IMR-90 (cell line): ENCODE results near the gene L3MBTL4. TPM values are rescaled to one million over a fixed set of nuclear protein-coding genes. Genes with fewer than 3 reads are reported as not detected.
A peak's percentile ranks its signal among the peaks of the same experiment; 100 is the strongest.

Experiments used
- ATAC-seq: fragments of 200-7000 bp; cut with Tn5 transposase; 2 replicates; pipeline ENCODE4 v1.9.1; 2020; ENCODE audit warnings: low read depth, mild to moderate bottlenecking, moderate library complexity
- BruUV-seq: library from RNA; stranded (reverse); fragments of 400-500 nt; replicated peaks from 2 replicates; lab custom pipeline; 2021; lab: Mats Ljungman, UMichigan
- CTCF ChIA-PET: fragments of 300-600 bp; formaldehyde crosslinking; extraction: SDS; loops from one replicate; lab custom pipeline; 2021; ENCODE audit warnings: antibody characterized with exemption; lab: Yijun Ruan, JAX
- POLR2A ChIA-PET: fragments of 300-600 bp; sonication (Branson Sonifier 250); formaldehyde crosslinking; loops from one replicate; lab custom pipeline; 2022; ENCODE audit warnings: antibody characterized with exemption; ENCODE audit not compliant: unreplicated experiment; lab: Charles Lee
- DNase-seq: peaks from one replicate; pipeline ENCODE4 v3.0.0; 2013
- H2AFZ ChIP-seq: replicated peaks from 2 replicates; pipeline ENCODE3; 2013; ENCODE audit warnings: low read length, mild to moderate bottlenecking; ENCODE audit not compliant: poor library complexity
- H2AK5ac ChIP-seq: 2 replicates; pipeline ENCODE4 v1.6.1; 2013; ENCODE audit warnings: low read depth, low read length, inconsistent platforms
- H2AK9ac ChIP-seq: replicated peaks from 2 replicates; pipeline ENCODE3; 2013; ENCODE audit warnings: mild to moderate bottlenecking, low read depth, low read length, moderate library complexity; ENCODE audit not compliant: poor library complexity
- H2BK120ac ChIP-seq: 2 replicates; pipeline ENCODE4 v1.6.1; 2013; ENCODE audit warnings: low read depth, low read length, inconsistent platforms
- H2BK15ac ChIP-seq: 3 replicates; pipeline ENCODE4 v1.6.1; 2013; ENCODE audit warnings: low read depth, low read length, inconsistent platforms
- H2BK20ac ChIP-seq: 2 replicates; pipeline ENCODE4 v1.6.1; 2013; ENCODE audit warnings: low read depth, mild to moderate bottlenecking, inconsistent platforms, low read length, moderate library complexity
- H2BK5ac ChIP-seq: 2 replicates; pipeline ENCODE4 v1.6.1; 2013; ENCODE audit warnings: mild to moderate bottlenecking, low read depth, low read length, inconsistent platforms; ENCODE audit not compliant: poor library complexity, severe bottlenecking
- H3K14ac ChIP-seq: replicated peaks from 2 replicates; pipeline ENCODE4 v1.6.1; 2013; ENCODE audit warnings: low read depth, low read length, inconsistent platforms
- H3K18ac ChIP-seq: 2 replicates; pipeline ENCODE4 v1.6.1; 2013; ENCODE audit warnings: low read depth, low read length, control low read depth
- H3K23ac ChIP-seq: 2 replicates; pipeline ENCODE4 v1.6.1; 2013; ENCODE audit warnings: low read depth, low read length, inconsistent platforms
- H3K27ac ChIP-seq: 2 replicates; pipeline ENCODE4 v1.5.1; 2013; ENCODE audit warnings: mild to moderate bottlenecking, control low read depth, low read length; ENCODE audit not compliant: insufficient read depth
- H3K27me3 ChIP-seq: 2 replicates; pipeline ENCODE4 v1.6.1; 2013; ENCODE audit warnings: low read length; ENCODE audit not compliant: control insufficient read depth, insufficient read depth
- H3K36me3 ChIP-seq: 2 replicates; pipeline ENCODE4 v1.6.1; 2013; ENCODE audit warnings: low read length, mixed read lengths; ENCODE audit not compliant: control insufficient read depth, insufficient read depth
- H3K4ac ChIP-seq: 2 replicates; pipeline ENCODE4 v1.6.1; 2013; ENCODE audit warnings: low read depth, low read length, inconsistent platforms
- H3K4me1 ChIP-seq: 2 replicates; pipeline ENCODE4 v1.6.1; 2013; ENCODE audit warnings: low read length, mixed read lengths; ENCODE audit not compliant: control insufficient read depth, insufficient read depth
- H3K4me2 ChIP-seq: 2 replicates; pipeline ENCODE4 v1.6.1; 2013; ENCODE audit warnings: low read depth, mild to moderate bottlenecking, control low read depth, low read length, moderate library complexity
- H3K4me3 ChIP-seq: 2 replicates; pipeline ENCODE4 v1.5.1; 2013; ENCODE audit warnings: low read depth, mild to moderate bottlenecking, control low read depth, low read length, moderate library complexity; ENCODE audit not compliant: insufficient read depth
- H3K56ac ChIP-seq: 2 replicates; pipeline ENCODE4 v1.6.1; 2013; ENCODE audit warnings: low read length, inconsistent platforms; ENCODE audit not compliant: insufficient read depth; ENCODE audit errors: extremely low read depth
- H3K79me1 ChIP-seq, 2 experiments: 2 replicates each; pipeline ENCODE4 v1.6.1; 2013; ENCODE audit warnings: low read length in 2 of 2, inconsistent platforms in 1 of 2, low read depth in 1 of 2
- H3K9ac ChIP-seq: 2 replicates; pipeline ENCODE4 v1.6.1; 2013; ENCODE audit warnings: low read depth, low read length, control low read depth
- H3K9me1 ChIP-seq: 2 replicates; pipeline ENCODE4 v1.6.1; 2013; ENCODE audit warnings: low read length, inconsistent platforms; ENCODE audit not compliant: insufficient read depth
- H3K9me3 ChIP-seq: 2 replicates; pipeline ENCODE4 v1.6.1; 2013; ENCODE audit warnings: low read length; ENCODE audit not compliant: control insufficient read depth, insufficient read depth
- H4K20me1 ChIP-seq: 2 replicates; pipeline ENCODE4 v1.6.1; 2013; ENCODE audit warnings: low read length, inconsistent platforms; ENCODE audit not compliant: insufficient read depth
- H4K5ac ChIP-seq: 2 replicates; pipeline ENCODE4 v1.6.1; 2013; ENCODE audit warnings: mild to moderate bottlenecking, low read depth, low read length, control low read depth
- H4K8ac ChIP-seq, 2 experiments: 2 replicates each; pipeline ENCODE4 v1.6.1; 2013; ENCODE audit warnings: low read depth in 2 of 2, low read length in 2 of 2, control low read depth in 1 of 2, inconsistent platforms in 1 of 2
- H4K91ac ChIP-seq: 2 replicates; pipeline ENCODE4 v1.6.1; 2013; ENCODE audit warnings: low read depth, low read length, inconsistent platforms; ENCODE audit not compliant: insufficient read depth
- BHLHE40 ChIP-seq: fragments of 150-350 bp; IDR thresholded peaks from 2 replicates; pipeline ENCODE4 v1.6.1; 2016; ENCODE audit warnings: mild to moderate bottlenecking, low read depth, low read length
- CEBPB ChIP-seq: IDR thresholded peaks from 2 replicates; pipeline ENCODE4 v1.6.1; 2012; ENCODE audit warnings: low read depth, low read length, improper control_type of control experiment
- CHD1 ChIP-seq: IDR thresholded peaks from 2 replicates; pipeline ENCODE4 v1.6.1; 2012; ENCODE audit warnings: low read depth, low read length, improper control_type of control experiment
- FOS ChIP-seq: fragments of 150-350 bp; IDR thresholded peaks from 2 replicates; pipeline ENCODE4 v1.6.1; 2016; ENCODE audit warnings: low read depth, low read length
- MAFK ChIP-seq: IDR thresholded peaks from 2 replicates; pipeline ENCODE4 v1.6.1; 2012; ENCODE audit warnings: low read depth, low read length, improper control_type of control experiment
- MAZ ChIP-seq: IDR thresholded peaks from 2 replicates; pipeline ENCODE4 v1.6.1; 2012; ENCODE audit warnings: low read depth, mild to moderate bottlenecking, low read length, improper control_type of control experiment, moderate library complexity, borderline replicate concordance
- MXI1 ChIP-seq: IDR thresholded peaks from 2 replicates; pipeline ENCODE4 v1.6.1; 2012; ENCODE audit warnings: low read depth, mild to moderate bottlenecking, low read length, moderate library complexity, borderline replicate concordance
- NFE2L2 ChIP-seq: fragments of 150-350 bp; IDR thresholded peaks from 2 replicates; pipeline ENCODE4 v1.6.1; 2016; ENCODE audit warnings: low read depth, mild to moderate bottlenecking, low read length
- POLR2A ChIP-seq: IDR thresholded peaks from 2 replicates; pipeline ENCODE4 v1.6.1; 2012; ENCODE audit warnings: mild to moderate bottlenecking, low read depth, low read length
- RAD21 ChIP-seq: IDR thresholded peaks from 2 replicates; pipeline ENCODE4 v1.6.1; 2012; ENCODE audit warnings: low read length, improper control_type of control experiment
- RCOR1 ChIP-seq: IDR thresholded peaks from 2 replicates; pipeline ENCODE4 v1.6.1; 2012; ENCODE audit warnings: mild to moderate bottlenecking, low read length, improper control_type of control experiment; ENCODE audit not compliant: insufficient replicate concordance
- RFX5 ChIP-seq: IDR thresholded peaks from 2 replicates; pipeline ENCODE4 v1.8.0; 2012; ENCODE audit warnings: low read depth, mild to moderate bottlenecking, low read length, moderate library complexity
- SMC3 ChIP-seq: fragments of 150-350 bp; IDR thresholded peaks from 2 replicates; pipeline ENCODE4 v1.6.1; 2016; ENCODE audit warnings: low read depth, mild to moderate bottlenecking, antibody characterized with exemption, low read length, moderate library complexity
- WGBS, 2 experiments: methylation state at CpG; one replicate each; pipeline versions ENCODE4 v1.1.5 to v1.1.7; 2013; ENCODE audit warnings: missing lambda C conversion rate in 2 of 2; ENCODE audit not compliant: insufficient read length in 1 of 2; ENCODE audit errors: extremely low coverage in 2 of 2; 5-methylcytosine and 5-hydroxymethylcytosine counted together
- dilution Hi-C: fragments of 300-500 bp; cut with HindIII; formaldehyde crosslinking; loops from one replicate; pipeline ENCODE4 v1.14.3; 2018; ENCODE audit warnings: low sequenced_read_pairs; ENCODE audit not compliant: unreplicated experiment
- in situ Hi-C: fragments of 300-500 bp; cut with MboI; formaldehyde crosslinking; loops from 3 replicates; pipeline ENCODE4 v1.14.3; 2019; ENCODE audit warnings: low sequenced_read_pairs, inconsistent platforms, mixed read lengths
- intact Hi-C: fragments of 100-400 bp; cut with micrococcal nuclease; formaldehyde crosslinking; loops from 2 replicates; pipeline ENCODE4 v1.10.0; 2022
- polyA plus RNA-seq, 3 experiments: library from polyadenylated mRNA; depleted of rRNA; stranded (reverse); fragments of >200 nt; gene quantifications; 2 replicates each; pipeline ENCODE4 v1.2.3, GENCODE V29; 2012; ENCODE audit warnings: low replicate concordance in 1 of 3
- total RNA-seq: library from RNA; depleted of rRNA; stranded (reverse); fragments of >200 nt; gene quantifications from 2 replicates; pipeline ENCODE4 v1.2.3, GENCODE V29; 2012
- TF ChIP-seq, protein P1 (sequence below): fragments of 150-350 bp; IDR thresholded peaks from 2 replicates; pipeline ENCODE4 v1.6.1; 2017; ENCODE audit warnings: mild to moderate bottlenecking, antibody characterized with exemption, low read length, low read depth
- TF ChIP-seq, protein P2 (sequence below): fragments of 150-350 bp; IDR thresholded peaks from 2 replicates; pipeline ENCODE4 v1.6.1; 2016; ENCODE audit warnings: low read depth, mild to moderate bottlenecking, low read length, moderate library complexity, borderline replicate concordance
- TF ChIP-seq, protein P3 (sequence below): conservative IDR thresholded peaks from 2 replicates; pipeline ENCODE4 v1.5.1; 2012; ENCODE audit warnings: mild to moderate bottlenecking, low read depth, low read length, improper control_type of control experiment

L3MBTL4 gene
- total and polyA plus RNA-seq, 2 of the 4 experiments (the other 2 are of a cell fraction) = under 0.01 to 0.02 TPM

DNA sequence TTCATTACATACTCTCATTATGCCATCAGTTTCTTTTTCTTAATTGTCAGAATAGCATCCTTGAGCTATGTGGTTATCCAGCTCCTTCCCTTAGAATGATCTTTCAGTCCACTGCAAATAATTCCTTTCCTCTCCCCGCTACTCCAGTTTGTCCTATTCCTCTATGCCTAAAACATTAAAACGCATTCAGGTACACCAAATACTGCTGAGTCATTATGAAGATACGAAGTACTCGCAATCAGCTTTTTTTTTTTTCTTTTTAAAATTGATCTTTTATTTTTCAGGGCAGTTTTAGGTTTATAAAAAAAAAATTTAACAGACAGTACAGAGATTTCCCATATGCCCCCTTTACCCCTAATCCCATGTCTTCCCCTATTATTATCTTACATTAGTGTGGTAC lies 354.6 kb downstream of the L3MBTL4 start:
- Histone ChIP-seq H3K4me1 (peaks cover 14% of the 10 kb centered on the region), H4K8ac (no peak overlapping the region), H3K36me3 (no peaks in the 10 kb centered on the region), H2BK15ac (no peak overlapping the region), H3K27ac (no peak overlapping the region), H2BK20ac (no peak overlapping the region), H2AFZ (no peak overlapping the region), H3K9me1 (0 out of 2 replicates have a peak, but pooled peaks cover 5% of the 10 kb centered on the region), H3K9ac (no peak overlapping the region), H3K4ac (no peak overlapping the region), H3K4me3 (no peak overlapping the region), H3K9me3 (no peaks in the 10 kb centered on the region), H3K23ac (no peak overlapping the region), H3K79me1 (no peaks in the 10 kb centered on the region), H4K20me1 (no peaks in the 10 kb centered on the region), H4K91ac (no peak overlapping the region), H2BK120ac (no peak overlapping the region), H2AK9ac (no peak overlapping the region), H3K56ac (no peak overlapping the region), H3K18ac (no peak overlapping the region), H3K14ac (no peak overlapping the region), H3K4me2 (no peak overlapping the region), H4K5ac (no peak overlapping the region), H3K27me3 (no peaks in the 10 kb centered on the region), H2BK5ac (no peak overlapping the region), H2AK5ac (no peak overlapping the region)
- CTCF ChIA-PET = no interaction called here
- intact Hi-C loops (no loop called here), dilution Hi-C loops (no loop called here), in situ Hi-C loops (no loop called here)
- no CpG with 5 or more reads among the region's 4 CpGs for WGBS, 2 experiments
- TF ChIP-seq MAZ (no peak), MAFK (peak; percentile 67), RAD21 (no peak), RFX5 (no peak), CEBPB (no peak), FOS (no peak), CHD1 (no peak), MXI1 (no peak), NFE2L2 (peak; percentile 95), POLR2A (no peak), BHLHE40 (no peak), SMC3 (no peak), RCOR1 (no peak)
- TF ChIP-seq, protein P1, sequence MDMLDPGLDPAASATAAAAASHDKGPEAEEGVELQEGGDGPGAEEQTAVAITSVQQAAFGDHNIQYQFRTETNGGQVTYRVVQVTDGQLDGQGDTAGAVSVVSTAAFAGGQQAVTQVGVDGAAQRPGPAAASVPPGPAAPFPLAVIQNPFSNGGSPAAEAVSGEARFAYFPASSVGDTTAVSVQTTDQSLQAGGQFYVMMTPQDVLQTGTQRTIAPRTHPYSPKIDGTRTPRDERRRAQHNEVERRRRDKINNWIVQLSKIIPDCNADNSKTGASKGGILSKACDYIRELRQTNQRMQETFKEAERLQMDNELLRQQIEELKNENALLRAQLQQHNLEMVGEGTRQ = no peak
- TF ChIP-seq, protein P2, sequence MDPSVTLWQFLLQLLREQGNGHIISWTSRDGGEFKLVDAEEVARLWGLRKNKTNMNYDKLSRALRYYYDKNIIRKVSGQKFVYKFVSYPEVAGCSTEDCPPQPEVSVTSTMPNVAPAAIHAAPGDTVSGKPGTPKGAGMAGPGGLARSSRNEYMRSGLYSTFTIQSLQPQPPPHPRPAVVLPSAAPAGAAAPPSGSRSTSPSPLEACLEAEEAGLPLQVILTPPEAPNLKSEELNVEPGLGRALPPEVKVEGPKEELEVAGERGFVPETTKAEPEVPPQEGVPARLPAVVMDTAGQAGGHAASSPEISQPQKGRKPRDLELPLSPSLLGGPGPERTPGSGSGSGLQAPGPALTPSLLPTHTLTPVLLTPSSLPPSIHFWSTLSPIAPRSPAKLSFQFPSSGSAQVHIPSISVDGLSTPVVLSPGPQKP = no peak
- TF ChIP-seq, protein P3, sequence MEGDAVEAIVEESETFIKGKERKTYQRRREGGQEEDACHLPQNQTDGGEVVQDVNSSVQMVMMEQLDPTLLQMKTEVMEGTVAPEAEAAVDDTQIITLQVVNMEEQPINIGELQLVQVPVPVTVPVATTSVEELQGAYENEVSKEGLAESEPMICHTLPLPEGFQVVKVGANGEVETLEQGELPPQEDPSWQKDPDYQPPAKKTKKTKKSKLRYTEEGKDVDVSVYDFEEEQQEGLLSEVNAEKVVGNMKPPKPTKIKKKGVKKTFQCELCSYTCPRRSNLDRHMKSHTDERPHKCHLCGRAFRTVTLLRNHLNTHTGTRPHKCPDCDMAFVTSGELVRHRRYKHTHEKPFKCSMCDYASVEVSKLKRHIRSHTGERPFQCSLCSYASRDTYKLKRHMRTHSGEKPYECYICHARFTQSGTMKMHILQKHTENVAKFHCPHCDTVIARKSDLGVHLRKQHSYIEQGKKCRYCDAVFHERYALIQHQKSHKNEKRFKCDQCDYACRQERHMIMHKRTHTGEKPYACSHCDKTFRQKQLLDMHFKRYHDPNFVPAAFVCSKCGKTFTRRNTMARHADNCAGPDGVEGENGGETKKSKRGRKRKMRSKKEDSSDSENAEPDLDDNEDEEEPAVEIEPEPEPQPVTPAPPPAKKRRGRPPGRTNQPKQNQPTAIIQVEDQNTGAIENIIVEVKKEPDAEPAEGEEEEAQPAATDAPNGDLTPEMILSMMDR = no peak
- no TSS peak for BruUV-seq
- POLR2A ChIA-PET = no interaction called here
- no peak for DNase-seq
- no peak for ATAC-seq
